Natural killer cell treated with Interleukin-12 subunit alpha and Interleukin-12 subunit beta and Interleukin-15 and Interleukin-18, amount 100 ng/mL, for 72 hours (primary cell): Measurements from ENCODE around the gene CDK17. TPM values are rescaled to one million over a fixed set of nuclear protein-coding genes. Genes with fewer than 3 reads are reported as not detected.

ENCODE experiments used
- ATAC-seq, 2 donors: fragments of 150-1000 bp; cut with Tn5 transposase in 1 of 2; sonication (Bioruptor Pico), chemical (Tn5 transposase) in 1 of 2; 2 replicates each; pipeline ENCODE4 v1.10.0; 2021
- DNase-seq: peaks from one replicate; pipeline ENCODE4 v3.0.0; 2022; ENCODE audit warnings: low spot score
- H3K27ac Mint-ChIP-seq, 2 donors: 1 replicate in 1 of 2; 2 replicates in 1 of 2; pipeline ENCODE4 v1.8.0; 2022; ENCODE audit warnings: mixed read lengths in 2 of 2, mild to moderate bottlenecking in 1 of 2, moderate library complexity in 1 of 2
- H3K27me3 Mint-ChIP-seq, 2 donors: 1 replicate in 1 of 2; 2 replicates in 1 of 2; pipeline ENCODE4 v1.8.0; 2022; ENCODE audit warnings: mixed read lengths in 2 of 2
- H3K36me3 Mint-ChIP-seq: one replicate; pipeline ENCODE4 v1.8.0; 2022; ENCODE audit warnings: mixed read lengths
- H3K4me1 Mint-ChIP-seq, 2 donors: 1 replicate in 1 of 2; 2 replicates in 1 of 2; pipeline ENCODE4 v1.8.0; 2022; ENCODE audit warnings: low read depth in 2 of 2, mixed read lengths in 2 of 2, mild to moderate bottlenecking in 1 of 2
- H3K4me3 Mint-ChIP-seq: one replicate; pipeline ENCODE4 v1.8.0; 2022; ENCODE audit warnings: mixed read lengths
- H3K9me3 Mint-ChIP-seq: 2 replicates; pipeline ENCODE4 v1.8.0; 2022; ENCODE audit warnings: mixed read lengths
- total RNA-seq, 2 donors: library from RNA; stranded (reverse); gene quantifications; one replicate each; pipeline ENCODE4 v1.2.3, GENCODE V29; 2022

CDK17 gene
- total RNA-seq, 2 donors from 2014 or later, result 66.9 to 82.1 TPM

DNA sequence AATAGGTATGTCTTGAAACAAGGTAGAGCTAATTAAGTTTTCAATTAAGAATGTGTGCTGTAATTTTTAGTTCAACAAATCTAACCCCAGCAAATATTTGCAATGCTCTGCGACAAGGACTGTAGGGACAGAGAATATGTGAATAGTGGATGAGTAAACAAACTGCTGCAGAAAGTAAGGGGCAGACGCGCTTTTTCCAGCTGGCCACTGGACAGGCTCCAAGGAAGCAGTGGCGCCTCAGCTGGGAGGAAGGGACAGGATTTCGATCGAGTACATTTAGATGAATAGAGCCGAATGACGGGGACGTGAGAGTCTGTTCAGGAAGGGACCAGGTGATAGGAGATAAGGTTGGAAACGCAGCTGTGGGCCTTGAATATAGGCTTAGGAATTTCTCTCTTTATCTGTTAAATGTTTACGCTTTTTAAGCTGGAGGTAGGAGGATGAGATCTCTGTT is 136.8 kb downstream of the CDK17 start:
- no peak for DNase-seq
- Mint-ChIP-seq H3K9me3 (no peaks in the 10 kb centered on the region), H3K36me3 (peaks cover 27% of the 10 kb centered on the region), H3K4me3 (no peak overlapping the region), H3K27ac (peak overlapping the region in 1 of 2 donors; percentile 51), H3K27me3 (no peaks in the 10 kb centered on the region), H3K4me1 (peaks cover 26 to 28% of the 10 kb centered on the region in 2 donors)
- ATAC-seq, result no peak

DNA sequence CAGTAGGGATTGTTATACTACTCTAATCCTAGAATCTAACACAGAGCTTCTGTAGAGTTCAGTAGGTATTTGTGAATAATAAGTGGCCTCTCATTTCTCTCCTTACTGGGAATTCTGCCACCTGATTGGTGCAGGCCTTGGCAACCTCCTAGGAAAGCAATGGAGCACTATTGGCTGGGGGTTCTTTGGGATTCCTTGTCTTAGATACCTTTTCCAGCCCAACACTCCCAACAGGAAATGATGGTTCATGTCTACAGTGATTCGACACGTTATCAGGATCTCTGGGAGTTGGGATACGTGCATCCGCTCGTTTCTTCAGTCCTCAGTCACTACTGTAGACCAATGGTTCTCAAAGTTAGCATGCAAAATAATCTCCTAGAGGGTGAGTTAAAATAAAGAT is 138.7 kb downstream of the CDK17 start:
- H3K27ac Mint-ChIP-seq, result peak overlapping the region; percentile 5 to 53
- H3K4me1 Mint-ChIP-seq, result peaks cover 23 to 24% of the 10 kb centered on the region in 2 donors
- H3K27me3 Mint-ChIP-seq, result no peaks in the 10 kb centered on the region
- DNase-seq, result no peak
- H3K36me3 Mint-ChIP-seq, result peaks cover 22% of the 10 kb centered on the region
- ATAC-seq, result no peak
- no peaks in the 10 kb centered on the region for H3K9me3 Mint-ChIP-seq
- H3K4me3 Mint-ChIP-seq, result no peak overlapping the region

DNA sequence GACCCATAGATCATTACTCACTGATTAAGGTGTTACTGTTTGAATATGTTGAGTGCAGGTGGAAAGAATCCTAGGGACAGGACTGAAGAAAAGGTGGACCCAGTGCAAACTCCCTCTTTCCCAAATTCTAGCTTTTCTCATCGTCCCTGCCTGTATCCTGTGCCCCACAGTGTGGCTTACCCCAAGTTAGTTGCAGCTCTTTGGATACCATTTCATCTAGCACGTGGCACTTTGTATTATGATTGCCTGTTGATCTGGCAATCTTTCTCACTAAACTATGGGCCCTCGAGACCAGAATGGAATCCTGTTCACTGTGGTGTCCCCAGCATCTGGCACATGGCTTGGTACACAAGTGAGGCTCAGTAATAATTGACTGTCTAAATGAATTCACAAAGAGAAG is 139.6 kb downstream of the CDK17 start:
- Mint-ChIP-seq H3K4me3 (no peak overlapping the region), H3K9me3 (no peaks in the 10 kb centered on the region), H3K27ac (peak overlapping the region; percentile 5 to 53), H3K27me3 (no peaks in the 10 kb centered on the region), H3K4me1 (peaks cover 23 to 24% of the 10 kb centered on the region in 2 donors), H3K36me3 (peaks cover 22% of the 10 kb centered on the region)
- DNase-seq (no peak), ATAC-seq (no peak)

DNA sequence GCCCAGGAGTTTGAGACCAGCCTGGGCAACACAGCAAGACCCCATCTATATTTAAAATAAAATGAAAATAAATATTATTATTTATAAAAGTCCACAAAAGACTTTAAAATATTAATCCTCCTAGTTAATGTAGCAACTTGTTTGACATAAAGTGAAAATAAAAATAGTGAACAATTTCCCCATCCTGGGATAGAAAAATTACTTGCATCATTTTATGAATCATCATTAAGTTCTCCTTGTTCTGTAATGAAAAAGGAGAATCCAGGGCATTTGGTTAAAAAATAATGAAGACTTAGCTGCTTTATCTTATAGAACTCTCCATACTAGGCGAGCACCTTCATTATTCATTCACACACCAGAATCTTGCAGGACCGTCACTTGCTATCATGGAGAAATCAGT is 140.0 kb downstream of the CDK17 start:
- H3K9me3 Mint-ChIP-seq, result no peaks in the 10 kb centered on the region
- no peak for ATAC-seq
- H3K27ac Mint-ChIP-seq, result peak overlapping the region; percentile 5 to 53
- no peak overlapping the region for H3K4me3 Mint-ChIP-seq
- H3K36me3 Mint-ChIP-seq, result peaks cover 22% of the 10 kb centered on the region
- no peak for DNase-seq
- no peaks in the 10 kb centered on the region for H3K27me3 Mint-ChIP-seq
- peaks cover 22 to 26% of the 10 kb centered on the region in 2 donors for H3K4me1 Mint-ChIP-seq

DNA sequence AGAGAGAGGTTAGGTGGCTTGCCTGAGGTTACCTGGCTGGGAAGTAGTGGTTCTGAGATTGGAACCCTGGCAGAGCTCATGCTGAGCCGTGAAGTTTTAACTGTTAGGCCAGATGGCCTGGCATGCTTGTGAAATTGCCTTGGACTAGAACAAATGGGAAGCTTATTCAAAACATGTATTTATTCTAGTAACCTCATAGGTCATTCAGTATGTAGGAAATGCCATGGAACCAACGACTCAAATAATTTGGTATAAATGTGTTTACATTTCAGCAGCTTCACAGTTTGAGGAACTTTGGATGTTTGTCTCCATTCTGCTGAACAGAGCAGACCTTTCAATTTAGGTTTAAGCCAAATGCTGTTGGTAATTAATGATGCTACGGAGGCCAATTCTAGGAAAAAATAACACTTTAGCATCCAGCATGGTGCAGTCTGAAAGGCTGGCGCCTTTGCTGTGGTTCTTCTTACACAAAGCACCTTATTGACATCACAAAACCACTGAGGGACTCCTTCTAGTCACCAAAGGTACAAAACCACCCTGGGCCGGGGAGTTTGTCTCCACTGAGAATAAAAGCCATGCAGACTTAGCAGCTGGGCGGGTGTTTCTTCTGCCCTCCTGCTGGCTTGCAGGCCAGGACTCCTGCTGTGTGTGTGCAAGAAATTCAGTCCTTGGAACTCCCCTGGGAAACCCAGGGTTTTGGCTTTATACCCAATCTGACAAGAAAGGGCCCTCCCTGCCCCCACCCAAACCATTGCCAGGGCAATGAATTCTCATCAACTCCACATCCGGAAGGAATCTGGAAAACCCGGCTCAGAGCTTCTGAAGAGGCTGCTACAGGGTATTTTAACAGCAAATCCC is 141.9 kb downstream of the CDK17 start:
- peak; percentile 73 to 74 for ATAC-seq
- H3K9me3 Mint-ChIP-seq, result no peaks in the 10 kb centered on the region
- H3K4me1 Mint-ChIP-seq, result peaks cover 25 to 26% of the 10 kb centered on the region in 2 donors
- DNase-seq, result no peak
- H3K4me3 Mint-ChIP-seq, result no peak overlapping the region
- no peaks in the 10 kb centered on the region for H3K27me3 Mint-ChIP-seq
- no peak overlapping the region for H3K27ac Mint-ChIP-seq
- H3K36me3 Mint-ChIP-seq, result peaks cover 11% of the 10 kb centered on the region

DNA sequence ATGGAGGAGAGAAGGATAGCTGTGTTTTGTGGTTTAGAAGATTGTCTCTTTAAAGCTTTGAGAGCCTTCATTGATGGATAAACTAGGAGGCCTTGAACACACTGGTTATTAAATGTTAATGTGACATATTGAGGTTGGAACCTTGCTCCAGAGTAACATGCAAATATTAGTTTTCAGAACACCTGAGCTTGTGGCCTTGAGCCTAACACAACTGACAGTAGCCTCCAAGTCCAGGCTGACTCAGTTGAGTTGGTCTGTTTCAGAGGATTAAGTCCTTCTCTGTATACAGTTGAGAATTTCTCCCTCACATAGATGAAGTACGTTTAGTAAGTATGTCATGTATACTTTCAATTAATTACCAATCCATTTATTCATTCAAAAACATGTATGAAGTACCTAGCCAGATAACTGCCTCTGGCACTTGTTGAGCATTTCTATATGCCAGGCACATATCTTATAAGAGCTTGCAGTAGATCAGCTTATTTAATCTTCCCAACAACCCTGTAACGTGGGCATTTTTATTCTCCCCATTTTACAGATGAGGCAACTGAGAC is 142.6 kb downstream of the CDK17 start:
- no peak overlapping the region for H3K27ac Mint-ChIP-seq
- no peak for DNase-seq
- peaks cover 26 to 27% of the 10 kb centered on the region in 2 donors for H3K4me1 Mint-ChIP-seq
- H3K36me3 Mint-ChIP-seq, result peaks cover 9% of the 10 kb centered on the region
- no peaks in the 10 kb centered on the region for H3K27me3 Mint-ChIP-seq
- ATAC-seq, result peak in 1 of 2 donors; percentile 7
- H3K4me3 Mint-ChIP-seq, result no peak overlapping the region
- no peaks in the 10 kb centered on the region for H3K9me3 Mint-ChIP-seq

DNA sequence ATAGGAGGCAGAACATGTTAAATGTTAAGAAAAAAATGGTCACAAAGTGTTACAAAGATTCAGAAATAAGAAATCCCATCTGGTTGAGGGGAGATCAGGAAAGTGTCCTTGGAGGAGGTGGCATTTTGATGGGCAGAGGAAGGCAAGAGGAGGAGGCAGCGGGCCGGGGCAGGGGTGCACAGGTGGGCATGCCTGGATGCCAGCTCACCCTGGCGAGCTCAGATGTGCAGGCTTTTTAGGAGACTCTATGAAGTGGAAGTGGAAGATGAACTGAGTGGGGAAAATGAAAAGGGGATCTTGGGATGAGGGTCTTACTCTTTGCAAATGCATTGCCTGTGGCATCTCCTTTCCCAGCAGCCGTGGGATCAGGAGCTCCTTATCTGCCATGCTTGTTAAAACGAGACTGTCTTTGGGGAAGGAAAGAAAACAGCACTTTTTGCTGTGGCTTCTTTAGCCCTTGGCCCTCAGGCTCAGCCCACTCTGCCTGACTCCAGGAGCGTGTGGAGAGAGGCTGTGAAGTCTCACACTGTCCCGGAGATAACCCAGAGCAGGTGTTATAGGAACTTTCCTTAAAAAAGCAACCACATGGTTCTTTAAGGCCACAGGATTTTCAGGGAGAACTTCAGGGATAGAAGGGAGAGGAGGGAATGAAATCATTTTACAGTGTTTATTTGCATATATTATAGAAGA is 143.4 kb downstream of the CDK17 start:
- no peak overlapping the region for H3K4me3 Mint-ChIP-seq
- H3K27me3 Mint-ChIP-seq, result no peaks in the 10 kb centered on the region
- ATAC-seq (no peak), DNase-seq (no peak)
- H3K27ac Mint-ChIP-seq, result no peak overlapping the region
- no peaks in the 10 kb centered on the region for H3K9me3 Mint-ChIP-seq
- H3K4me1 Mint-ChIP-seq, result peaks cover 30 to 32% of the 10 kb centered on the region in 2 donors
- H3K36me3 Mint-ChIP-seq, result peaks cover 15% of the 10 kb centered on the region

DNA sequence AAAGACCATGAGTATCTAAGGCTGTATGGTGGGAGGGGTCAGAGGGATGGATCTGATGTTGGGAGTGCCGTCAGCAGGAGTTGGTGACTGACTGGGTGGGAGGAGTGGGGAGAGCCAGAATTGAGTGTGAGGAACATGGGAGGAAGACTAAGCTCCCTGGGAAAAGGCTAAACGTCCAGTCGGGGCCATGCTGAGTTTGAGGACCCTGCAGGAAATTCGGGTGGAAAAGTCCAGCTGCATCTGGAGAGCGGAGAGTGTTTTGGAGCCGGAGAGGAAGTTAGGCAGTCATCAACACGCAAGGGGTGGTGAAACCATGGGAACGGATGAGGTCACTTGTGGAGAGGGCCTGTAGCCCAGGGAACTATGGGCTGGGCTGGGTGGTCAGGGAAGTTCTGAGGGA is 145.2 kb downstream of the CDK17 start:
- H3K4me3 Mint-ChIP-seq, result no peak overlapping the region
- DNase-seq, result no peak
- no peak overlapping the region for H3K27ac Mint-ChIP-seq
- H3K4me1 Mint-ChIP-seq, result peaks cover 35 to 38% of the 10 kb centered on the region in 2 donors
- peaks cover 11% of the 10 kb centered on the region for H3K36me3 Mint-ChIP-seq
- H3K9me3 Mint-ChIP-seq, result no peaks in the 10 kb centered on the region
- ATAC-seq, result no peak
- H3K27me3 Mint-ChIP-seq, result no peaks in the 10 kb centered on the region

DNA sequence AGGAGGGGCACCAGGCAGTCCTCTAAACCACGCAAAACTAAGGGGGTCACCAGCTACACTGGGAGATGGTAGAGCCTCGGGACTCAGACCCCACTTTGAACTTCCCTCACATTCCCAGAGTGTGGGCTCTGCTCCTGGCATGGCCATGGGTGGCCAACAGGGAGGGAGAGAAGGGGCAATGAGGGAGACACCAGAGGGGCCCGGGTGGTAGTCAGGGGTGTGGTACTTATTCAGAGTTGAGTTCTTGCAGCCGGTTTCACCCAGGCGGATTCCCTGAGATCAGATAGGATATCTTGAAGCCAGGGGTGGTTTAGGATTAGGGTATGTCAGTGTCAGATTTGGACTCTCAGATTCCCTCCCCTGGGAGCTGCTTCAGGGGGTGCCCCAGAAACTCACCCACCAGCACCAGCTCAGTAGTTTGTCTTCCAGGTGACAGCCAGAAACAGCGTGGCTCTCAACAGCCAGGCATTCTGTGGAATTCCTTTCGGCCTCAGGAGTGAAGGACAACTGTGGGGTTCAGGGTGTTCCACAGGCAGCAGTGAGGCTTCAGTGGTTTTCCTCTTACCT is 150.0 kb downstream of the CDK17 start:
- Mint-ChIP-seq H3K36me3 (peaks cover 20% of the 10 kb centered on the region), H3K27ac (peak overlapping the region; percentile 36), H3K27me3 (no peaks in the 10 kb centered on the region), H3K9me3 (no peaks in the 10 kb centered on the region), H3K4me1 (peaks cover 44 to 62% of the 10 kb centered on the region in 2 donors), H3K4me3 (no peak overlapping the region)
- peak in 1 of 2 donors; percentile 21 for ATAC-seq
- DNase-seq, result no peak

DNA sequence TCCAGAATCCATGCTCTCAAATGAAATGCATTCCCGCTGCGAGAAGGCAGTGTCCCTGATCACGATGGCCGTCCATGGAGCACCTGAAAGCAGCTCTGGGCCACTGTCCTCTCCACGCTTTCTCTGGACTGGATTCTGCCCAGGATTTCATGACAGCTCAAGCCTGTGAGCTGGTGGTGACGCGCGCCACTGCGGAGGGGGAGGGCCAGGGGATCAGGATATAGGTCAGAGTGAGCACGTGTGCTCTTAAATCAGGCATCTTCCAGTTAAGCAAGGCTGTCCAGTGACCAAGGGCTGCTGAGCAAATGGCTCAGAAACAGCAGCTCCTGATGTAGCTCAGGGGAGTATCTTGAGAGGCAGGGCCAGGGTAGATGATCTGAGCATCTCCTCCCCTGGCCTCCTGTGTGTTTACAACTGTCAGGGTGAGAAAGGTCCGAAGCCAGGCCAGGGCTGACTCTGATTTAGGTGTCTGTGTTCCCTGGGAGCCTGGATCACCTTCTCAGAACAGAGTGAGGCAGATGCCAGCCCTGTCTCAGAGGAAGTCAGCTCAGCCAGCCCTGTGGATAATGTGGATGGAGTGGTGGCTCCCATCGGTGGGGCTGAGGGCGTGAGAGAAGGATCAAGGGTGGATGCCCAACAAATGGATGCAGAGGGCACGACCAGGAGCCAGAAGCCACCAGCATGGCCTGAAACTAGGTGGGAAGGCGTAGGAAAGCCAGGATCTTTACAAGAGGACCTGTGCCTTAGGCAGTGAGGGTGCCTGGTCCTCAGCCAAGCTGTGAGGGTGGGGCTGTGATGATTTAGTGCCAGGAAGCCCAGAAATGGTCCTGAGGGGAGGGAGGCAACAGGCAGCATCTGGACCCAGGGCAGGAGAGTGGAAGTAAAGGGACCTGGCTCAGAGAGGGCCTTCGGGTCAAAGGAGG is 150.8 kb downstream of the CDK17 start:
- H3K27ac Mint-ChIP-seq, result peak overlapping the region; percentile 36
- H3K27me3 Mint-ChIP-seq, result no peaks in the 10 kb centered on the region
- ATAC-seq (no peak), DNase-seq (no peak)
- H3K4me1 Mint-ChIP-seq, result peaks cover 40 to 55% of the 10 kb centered on the region in 2 donors
- H3K9me3 Mint-ChIP-seq, result no peaks in the 10 kb centered on the region
- no peak overlapping the region for H3K4me3 Mint-ChIP-seq
- peaks cover 20% of the 10 kb centered on the region for H3K36me3 Mint-ChIP-seq

DNA sequence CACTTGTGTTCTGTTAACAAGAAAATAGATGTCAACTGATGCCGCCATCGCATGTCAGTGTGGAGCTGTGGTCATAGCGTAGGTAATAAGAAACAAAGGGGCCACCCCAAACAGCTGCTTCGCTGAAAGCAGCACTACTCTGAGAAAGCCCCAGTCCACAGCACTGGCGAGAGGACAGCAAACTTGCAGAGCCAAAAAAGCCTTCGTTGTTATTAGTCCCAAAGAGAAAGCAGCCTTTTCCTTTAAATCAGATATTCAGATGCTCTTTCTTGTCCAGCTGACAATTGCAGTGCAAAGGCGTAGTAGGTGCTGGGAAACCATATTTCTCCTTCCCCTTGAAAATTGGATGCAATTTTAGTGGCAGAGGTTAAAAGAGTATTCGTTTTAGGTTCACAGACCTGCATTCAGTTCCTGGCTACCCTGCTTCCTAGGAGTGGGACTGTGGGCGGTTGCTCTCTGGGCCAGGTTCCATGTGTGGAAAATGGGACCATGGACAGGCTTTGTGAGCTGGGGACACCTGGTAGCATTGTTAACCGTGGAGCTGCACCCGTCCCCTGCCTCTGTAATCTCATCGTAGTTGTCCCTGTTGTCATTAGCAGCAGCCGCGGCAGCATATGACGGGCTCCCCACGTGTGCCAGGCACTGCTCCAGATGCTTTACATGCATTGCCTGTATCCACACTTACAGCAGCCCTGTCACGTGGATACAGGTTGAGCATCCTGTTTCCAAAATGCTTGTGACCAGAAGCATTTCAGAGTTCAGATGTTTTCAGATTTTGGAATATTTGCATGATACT is 151.9 kb downstream of the CDK17 start:
- Mint-ChIP-seq H3K27ac (no peak overlapping the region), H3K27me3 (no peaks in the 10 kb centered on the region), H3K4me1 (peaks cover 38 to 50% of the 10 kb centered on the region in 2 donors), H3K4me3 (no peak overlapping the region), H3K9me3 (no peaks in the 10 kb centered on the region), H3K36me3 (peaks cover 20% of the 10 kb centered on the region)
- DNase-seq (no peak), ATAC-seq (no peak)

DNA sequence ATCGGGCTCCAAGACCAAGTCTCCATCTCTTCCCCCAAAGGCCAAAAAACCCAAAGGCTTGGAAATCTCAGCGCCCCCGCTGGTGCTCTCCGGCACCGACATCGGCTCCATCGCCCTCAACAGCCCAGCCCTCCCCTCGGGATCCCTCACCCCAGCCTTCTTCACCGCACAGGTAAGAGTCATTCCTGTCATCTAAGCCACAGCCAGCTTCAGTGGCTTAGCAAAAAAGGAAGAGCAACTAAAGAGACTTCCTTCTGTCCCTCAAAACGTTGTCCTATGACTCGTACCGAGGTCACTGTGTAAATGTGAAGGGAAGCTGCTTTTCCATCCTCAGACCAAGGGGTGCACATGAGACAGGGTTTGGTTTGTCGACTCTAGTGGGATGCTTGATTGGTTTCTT is 152.7 kb downstream of the CDK17 start:
- no peak overlapping the region for H3K4me3 Mint-ChIP-seq
- peaks cover 44 to 56% of the 10 kb centered on the region in 2 donors for H3K4me1 Mint-ChIP-seq
- no peaks in the 10 kb centered on the region for H3K9me3 Mint-ChIP-seq
- ATAC-seq (peak in 1 of 2 donors; percentile 47), DNase-seq (no peak)
- no peak overlapping the region for H3K27ac Mint-ChIP-seq
- peaks cover 20% of the 10 kb centered on the region for H3K36me3 Mint-ChIP-seq
- H3K27me3 Mint-ChIP-seq, result no peaks in the 10 kb centered on the region
